SU-DHL-6 (cell line): Measurements from ENCODE around the gene ZDHHC11.
"Not testable (repeated sequence)": the region's sequence is repeated elsewhere in the genome, so short reads cannot be mapped to it uniquely, and the experiment has no call there.

Experiments
- EZH2phosphoT487 ChIP-seq: fragments of 200-600 bp; sonication (generic), shearing (Covaris generic); conservative IDR thresholded peaks from 2 replicates; pipeline ENCODE4 v1.6.1; 2018; ENCODE audit warnings: mild to moderate bottlenecking, antibody characterized with exemption, low read length, moderate library complexity, mixed read lengths
- TF ChIP-seq, protein P1 (sequence below): fragments of 200-600 bp; sonication (generic); IDR thresholded peaks from one replicate; pipeline ENCODE4 v1.5.1; 2017; ENCODE audit warnings: antibody characterized with exemption, mild to moderate bottlenecking, low read length, moderate library complexity; ENCODE audit not compliant: insufficient read depth, poor library complexity, severe bottlenecking

DNA sequence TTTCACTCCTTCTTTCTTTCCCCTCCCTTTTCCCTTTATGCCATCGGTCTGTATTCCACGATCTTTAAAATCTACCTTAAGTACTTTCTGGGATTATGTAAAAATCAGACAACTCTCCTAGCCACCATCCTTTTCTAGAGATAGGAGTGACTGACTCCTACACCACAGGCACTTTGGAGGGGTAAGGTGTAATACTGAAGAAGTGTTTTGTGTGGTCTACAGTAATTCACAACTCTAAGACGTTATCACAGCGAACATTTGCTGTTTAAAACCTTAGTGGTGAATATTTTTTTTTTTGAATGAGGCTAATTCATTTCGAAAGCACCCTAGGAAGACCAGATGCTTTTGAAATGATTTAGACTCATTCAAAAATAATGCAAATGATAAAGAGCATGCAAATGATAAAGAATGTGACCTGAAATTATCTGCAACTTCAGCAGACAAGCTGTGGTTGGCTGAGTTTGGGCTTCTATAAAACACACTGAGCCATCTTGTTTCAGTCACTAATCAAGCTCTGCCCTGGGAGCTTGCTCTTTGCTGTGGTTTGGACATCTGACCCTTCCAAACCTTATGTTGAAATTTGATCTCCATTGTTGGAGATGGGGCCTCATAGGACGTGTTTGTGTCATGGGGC lies 52.2 kb downstream of the ZDHHC11 start:
- not testable (repeated sequence) for TF ChIP-seq EZH2phosphoT487
- TF ChIP-seq, protein P1, sequence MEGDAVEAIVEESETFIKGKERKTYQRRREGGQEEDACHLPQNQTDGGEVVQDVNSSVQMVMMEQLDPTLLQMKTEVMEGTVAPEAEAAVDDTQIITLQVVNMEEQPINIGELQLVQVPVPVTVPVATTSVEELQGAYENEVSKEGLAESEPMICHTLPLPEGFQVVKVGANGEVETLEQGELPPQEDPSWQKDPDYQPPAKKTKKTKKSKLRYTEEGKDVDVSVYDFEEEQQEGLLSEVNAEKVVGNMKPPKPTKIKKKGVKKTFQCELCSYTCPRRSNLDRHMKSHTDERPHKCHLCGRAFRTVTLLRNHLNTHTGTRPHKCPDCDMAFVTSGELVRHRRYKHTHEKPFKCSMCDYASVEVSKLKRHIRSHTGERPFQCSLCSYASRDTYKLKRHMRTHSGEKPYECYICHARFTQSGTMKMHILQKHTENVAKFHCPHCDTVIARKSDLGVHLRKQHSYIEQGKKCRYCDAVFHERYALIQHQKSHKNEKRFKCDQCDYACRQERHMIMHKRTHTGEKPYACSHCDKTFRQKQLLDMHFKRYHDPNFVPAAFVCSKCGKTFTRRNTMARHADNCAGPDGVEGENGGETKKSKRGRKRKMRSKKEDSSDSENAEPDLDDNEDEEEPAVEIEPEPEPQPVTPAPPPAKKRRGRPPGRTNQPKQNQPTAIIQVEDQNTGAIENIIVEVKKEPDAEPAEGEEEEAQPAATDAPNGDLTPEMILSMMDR, result not testable (repeated sequence)
